Activated CD8-positive, alpha-beta T cell treated with anti-CD3 and anti-CD28 coated beads for 36 hours (primary cell): ENCODE data around the gene RABEP2. TPM values are rescaled to one million over a fixed set of nuclear protein-coding genes. Genes with fewer than 3 reads are reported as not detected.

Experiments used
- ATAC-seq: fragments of 200-7000 bp; cut with Tn5 transposase; one replicate; pipeline ENCODE4 v1.10.0; 2021; ENCODE audit warnings: mild to moderate bottlenecking, moderate library complexity
- CTCF ChIA-PET: fragments of 350-600 bp; sonication (Branson Sonifier 250); formaldehyde crosslinking; loops from one replicate; lab custom pipeline; 2021; ENCODE audit warnings: antibody characterized with exemption; lab: Charles Lee
- POLR2A ChIA-PET: fragments of 350-600 bp; sonication (Branson Sonifier 250); formaldehyde crosslinking; loops from one replicate; lab custom pipeline; 2021; ENCODE audit warnings: antibody characterized with exemption; lab: Charles Lee
- DNase-seq: peaks from one replicate; pipeline ENCODE4 v3.0.0-alpha.2; 2020
- H3K27ac Mint-ChIP-seq: one replicate; pipeline ENCODE4 v1.8.0; 2021; ENCODE audit warnings: mild to moderate bottlenecking, mixed read lengths
- H3K27me3 Mint-ChIP-seq: one replicate; pipeline ENCODE4 v1.8.0; 2021; ENCODE audit warnings: mixed read lengths
- H3K36me3 Mint-ChIP-seq: one replicate; pipeline ENCODE4 v1.8.0; 2021; ENCODE audit warnings: low read depth, mixed read lengths
- H3K4me1 Mint-ChIP-seq: one replicate; pipeline ENCODE4 v1.8.0; 2021; ENCODE audit warnings: low read depth, mixed read lengths
- H3K4me3 Mint-ChIP-seq: one replicate; pipeline ENCODE4 v1.8.0; 2021; ENCODE audit warnings: mild to moderate bottlenecking, moderate library complexity, mixed read lengths
- H3K9me3 Mint-ChIP-seq: one replicate; pipeline ENCODE4 v1.8.0; 2021; ENCODE audit warnings: mixed read lengths
- CTCF ChIP-seq: fragments of 200-600 bp; IDR thresholded peaks from one replicate; pipeline ENCODE4 v1.8.0; 2022; ENCODE audit warnings: antibody characterized with exemption, mild to moderate bottlenecking
- intact Hi-C: fragments of 100-400 bp; cut with micrococcal nuclease; formaldehyde crosslinking; loops from one replicate; pipeline ENCODE4 v1.10.0; 2022
- total RNA-seq, 2 experiments: library from RNA; stranded (reverse); gene quantifications; one replicate each; pipeline ENCODE4 v1.2.3, GENCODE V29; 2021

Gene RABEP2
- total RNA-seq, 2 experiments from 2014 or later = 13.1 to 14.0 TPM

GRCh38 chr16:28933171-28933570 lies 8.1 kb upstream of the RABEP2 start:
- Mint-ChIP-seq H3K27ac (no peak overlapping the region), H3K36me3 (no peaks in the 10 kb centered on the region), H3K27me3 (no peaks in the 10 kb centered on the region), H3K9me3 (no peaks in the 10 kb centered on the region), H3K4me1 (peaks cover 26% of the 10 kb centered on the region), H3K4me3 (no peak overlapping the region)
- ATAC-seq = no peak
- DNase-seq = no peak
- no peak for TF ChIP-seq CTCF
- CTCF ChIA-PET = interaction anchor here (12.2 kb wide), 1 partner anchor 12 kb away, joined by 87 read pairs; no protein-coding TSS in a partner anchor
- POLR2A ChIA-PET = interaction anchor here (0.6 to 0.9 kb wide), 3 partner anchors 12 to 37 kb away, joined by 3 read pairs; no protein-coding TSS in a partner anchor
- intact Hi-C loops = no loop called here

GRCh38 chr16:28932339-28933141 lies 7.5 kb upstream of the RABEP2 start:
- ATAC-seq (no peak), DNase-seq (no peak)
- ChIA-PET CTCF (interaction anchor here (12.2 kb wide), 1 partner anchor 13 kb away, joined by 87 read pairs; no protein-coding TSS in a partner anchor), POLR2A (interaction anchor here (0.9 to 1.2 kb wide), 3 partner anchors 13 to 26 kb away, joined by 3 to 4 read pairs (median 3); no protein-coding TSS in a partner anchor)
- Mint-ChIP-seq H3K36me3 (no peaks in the 10 kb centered on the region), H3K4me3 (no peak overlapping the region), H3K27me3 (no peaks in the 10 kb centered on the region), H3K9me3 (no peaks in the 10 kb centered on the region), H3K4me1 (peaks cover 26% of the 10 kb centered on the region), H3K27ac (peak overlapping the region; percentile 39)
- intact Hi-C loops = no loop called here
- TF ChIP-seq CTCF = no peak

GRCh38 chr16:28931801-28932225 lies 6.8 kb upstream of the RABEP2 start, which contains the start of gene CD19:
CD19 (plus strand) TSS chr16:28931971; CDS start chr16:28932001, 30 bp downstream.
- no peak for ATAC-seq
- CTCF ChIA-PET = interaction anchor here (12.2 kb wide), 1 partner anchor 13 kb away, joined by 87 read pairs; no protein-coding TSS in a partner anchor
- no peak for TF ChIP-seq CTCF

GRCh38 chr16:28930652-28931051 lies 5.6 kb upstream of the RABEP2 start:
- Mint-ChIP-seq H3K9me3 (no peaks in the 10 kb centered on the region), H3K4me1 (peaks cover 21% of the 10 kb centered on the region), H3K4me3 (no peak overlapping the region), H3K27ac (peak overlapping the region; percentile 76), H3K36me3 (no peaks in the 10 kb centered on the region), H3K27me3 (no peaks in the 10 kb centered on the region)
- TF ChIP-seq CTCF = no peak
- CTCF ChIA-PET = interaction anchor here (12.2 kb wide), 1 partner anchor 15 kb away, joined by 87 read pairs; no protein-coding TSS in a partner anchor
- ATAC-seq (peak; percentile 64), DNase-seq (peak; percentile 28)
- intact Hi-C loops = no loop called here
- POLR2A ChIA-PET = no interaction called here

More at GRCh38 chr16:28931801-28932225, 6.8 kb upstream of the RABEP2 start, which contains the start of gene CD19:
- DNase-seq = no peak
- intact Hi-C loops = no loop called here
- no peaks in the 10 kb centered on the region for H3K9me3 Mint-ChIP-seq
- peak within 1 kb of the TSS; percentile 76 for H3K27ac Mint-ChIP-seq
- POLR2A ChIA-PET = interaction anchor here (0.7 to 1.2 kb wide), 3 partner anchors 12 to 28 kb away, joined by 3 to 4 read pairs (median 3); no protein-coding TSS in a partner anchor
- H3K27me3 Mint-ChIP-seq = no peaks in the 10 kb centered on the region
- H3K4me1 Mint-ChIP-seq = peaks cover 26% of the 10 kb centered on the region
- H3K36me3 Mint-ChIP-seq = no peaks in the 10 kb centered on the region
- no peak within 1 kb of the TSS for H3K4me3 Mint-ChIP-seq
